ENCODE data around the gene CCDC187. TPM values are rescaled to one million over a fixed set of nuclear protein-coding genes. Genes with fewer than 3 reads are reported as not detected.

The CCDC187 gene
- polyA plus RNA-seq, 1 donor = 0.06 TPM

DNA sequence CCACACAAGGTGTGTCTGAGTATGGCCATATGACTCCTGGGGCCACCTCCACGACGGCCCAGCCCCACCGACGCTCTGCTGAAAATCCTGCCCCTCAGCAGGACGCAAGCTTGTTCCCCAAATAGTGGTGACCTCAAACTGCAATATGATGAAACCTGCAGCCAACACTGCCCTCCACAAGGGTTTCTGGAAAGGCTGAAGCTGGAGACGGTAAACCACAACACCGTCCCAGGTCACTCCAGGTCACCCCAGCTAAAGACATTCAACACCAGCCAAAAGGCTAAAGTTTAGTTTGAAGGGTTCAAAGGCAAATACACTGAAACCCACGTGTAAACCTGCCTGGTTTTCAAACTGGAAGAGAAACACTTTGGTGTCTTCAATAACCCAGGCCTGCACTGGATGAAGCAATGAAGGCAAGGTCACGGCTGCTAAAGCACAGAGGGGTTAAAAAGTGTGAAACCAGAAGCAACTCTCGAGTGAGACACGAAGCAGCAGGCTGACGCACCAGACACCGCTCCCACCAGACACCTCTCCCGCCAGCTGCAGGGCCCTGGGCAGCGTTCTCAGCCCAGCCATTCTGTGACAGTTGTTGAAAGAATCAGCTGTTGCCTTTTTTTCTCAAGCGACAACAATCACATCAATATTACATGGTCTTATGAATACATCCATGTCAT is 97.2 kb downstream of the CCDC187 start:
- no peak for DNase-seq (ENCODE audit: low read depth)

DNA sequence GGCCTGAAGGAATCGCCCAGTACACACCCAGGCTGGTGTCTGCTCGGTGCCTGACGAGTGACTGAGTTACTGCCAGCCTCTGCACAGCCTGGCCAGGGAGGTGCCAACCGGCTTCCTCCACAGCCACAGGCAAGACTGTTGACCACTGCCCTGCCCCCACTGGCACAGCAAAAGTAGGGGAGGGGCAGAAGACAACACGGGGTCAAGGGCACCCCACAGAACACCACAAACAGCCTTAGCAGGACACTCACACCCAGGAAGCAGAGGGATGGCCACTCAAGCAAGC is 98.2 kb downstream of the CCDC187 start:
- DNase-seq (ENCODE audit: low read depth) = no peak

DNA sequence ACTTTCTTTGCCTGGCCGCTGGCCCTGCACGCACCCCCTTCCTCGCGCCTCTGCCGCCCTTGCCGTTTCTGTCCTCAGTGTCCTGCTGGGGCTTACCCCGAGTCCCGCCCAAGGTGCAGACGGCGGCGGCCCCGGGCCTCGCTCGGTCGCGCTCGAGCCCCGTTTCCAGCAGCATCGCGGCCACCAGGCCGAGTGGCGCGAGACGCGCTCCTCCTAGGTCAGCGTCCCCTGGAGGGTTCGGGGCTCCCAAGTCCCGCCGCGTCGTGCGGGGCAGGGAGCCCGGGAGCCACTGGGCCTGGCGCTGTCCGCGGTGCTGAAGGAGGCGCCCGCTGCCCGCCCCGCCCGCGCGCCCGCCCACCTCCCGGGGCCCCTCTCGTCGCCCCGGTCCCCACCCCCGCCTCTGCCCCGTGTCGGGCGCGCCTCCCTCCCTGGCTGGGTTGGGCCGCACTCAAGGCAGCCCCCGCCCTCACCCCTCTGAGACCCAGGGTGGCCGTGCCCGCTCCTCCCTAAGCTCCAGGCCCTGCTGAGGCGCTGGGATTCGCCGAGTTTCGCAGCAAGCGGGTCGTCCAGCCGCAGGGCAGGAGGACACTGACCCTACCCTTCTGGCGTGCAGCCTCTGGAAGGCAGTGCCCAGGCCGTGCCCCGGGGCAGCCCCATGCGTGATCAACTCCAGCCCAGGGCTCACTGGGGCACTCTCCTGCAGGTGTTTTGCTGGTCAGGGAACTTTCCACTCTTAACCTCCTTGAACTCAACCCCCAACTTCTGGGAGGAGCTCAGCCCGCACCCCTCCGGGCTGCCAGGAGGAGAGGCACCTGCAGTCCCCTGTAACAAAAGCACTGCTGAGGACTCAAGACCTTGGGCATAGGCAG is 98.8 kb downstream of the CCDC187 start, which contains the start of gene LHX3:
LHX3 (minus strand) TSS at position 291 of the 869 bp plus-strand sequence; CDS start at position 175, 116 bp downstream.
- no peak for DNase-seq (ENCODE audit: low read depth)

DNA sequence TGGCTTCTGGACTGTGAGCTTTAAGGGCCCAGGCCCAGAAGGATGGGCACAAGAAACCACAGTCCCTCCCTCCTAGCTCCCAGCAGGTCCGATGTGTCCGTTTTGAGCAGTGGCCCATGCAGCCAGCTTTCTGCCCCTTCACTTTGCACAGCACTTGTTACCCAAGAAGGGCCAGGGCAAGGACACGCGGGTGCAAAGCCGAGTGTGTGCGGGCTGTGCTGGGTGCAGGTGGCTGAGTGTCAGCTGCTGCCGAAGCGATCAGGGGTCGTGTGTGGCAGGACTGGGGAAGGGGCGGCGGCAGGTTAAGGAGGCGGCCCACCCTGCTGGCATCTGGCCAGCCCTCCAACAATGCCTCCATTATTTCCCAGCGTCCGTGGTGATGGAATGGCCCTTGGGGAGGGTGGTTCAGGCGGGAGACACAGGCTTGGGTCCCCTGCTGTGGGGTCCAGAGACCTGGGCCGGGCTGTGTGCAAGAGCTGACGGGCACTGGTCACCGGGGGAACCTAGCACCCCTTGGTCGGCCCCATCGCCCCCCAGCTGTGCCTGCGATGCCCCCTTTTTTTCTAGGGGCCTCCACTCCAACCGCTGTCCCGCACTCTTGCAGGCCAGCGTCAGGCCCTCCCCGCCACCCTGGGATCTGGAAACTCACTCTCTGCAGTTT is 99.6 kb downstream of the CCDC187 start:
- no peak for DNase-seq (ENCODE audit: low read depth)

DNA sequence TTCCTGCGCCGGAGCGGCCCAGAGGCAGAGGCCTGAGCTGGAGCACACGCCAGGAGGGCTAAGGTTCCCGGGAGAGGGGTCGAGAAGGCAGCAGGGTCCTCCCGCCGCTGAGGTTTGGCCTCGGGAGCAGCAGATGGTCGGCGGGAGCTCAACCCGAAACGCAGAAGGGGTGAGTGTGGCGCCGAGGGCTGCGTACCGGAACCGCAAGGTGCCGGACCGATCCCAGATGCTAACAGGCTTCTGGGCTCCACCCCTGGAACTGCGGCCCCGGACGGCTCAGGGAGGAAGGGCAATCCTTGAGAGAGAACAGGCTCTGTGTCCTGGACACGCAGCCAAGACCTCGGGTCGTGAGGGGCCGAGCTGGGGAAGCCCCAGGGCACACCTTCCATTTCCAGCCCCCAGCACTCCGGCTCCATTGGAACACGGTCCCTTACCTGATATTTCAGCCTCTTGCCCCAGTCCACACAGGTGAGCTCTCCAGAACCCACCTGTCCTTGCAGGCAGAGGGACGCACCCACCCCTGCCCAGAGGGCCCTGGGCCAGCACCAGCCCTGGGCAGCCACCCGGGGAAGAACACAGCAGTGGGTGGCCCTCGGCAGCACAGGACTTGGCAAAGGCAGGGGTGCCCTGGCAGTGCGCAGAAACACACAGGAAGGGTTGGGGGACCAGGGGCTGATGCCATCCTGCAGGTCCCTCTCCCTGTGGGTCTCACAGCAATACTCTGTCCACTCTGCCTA is 100.3 kb downstream of the CCDC187 start:
- no peak for DNase-seq (ENCODE audit: low read depth)

DNA sequence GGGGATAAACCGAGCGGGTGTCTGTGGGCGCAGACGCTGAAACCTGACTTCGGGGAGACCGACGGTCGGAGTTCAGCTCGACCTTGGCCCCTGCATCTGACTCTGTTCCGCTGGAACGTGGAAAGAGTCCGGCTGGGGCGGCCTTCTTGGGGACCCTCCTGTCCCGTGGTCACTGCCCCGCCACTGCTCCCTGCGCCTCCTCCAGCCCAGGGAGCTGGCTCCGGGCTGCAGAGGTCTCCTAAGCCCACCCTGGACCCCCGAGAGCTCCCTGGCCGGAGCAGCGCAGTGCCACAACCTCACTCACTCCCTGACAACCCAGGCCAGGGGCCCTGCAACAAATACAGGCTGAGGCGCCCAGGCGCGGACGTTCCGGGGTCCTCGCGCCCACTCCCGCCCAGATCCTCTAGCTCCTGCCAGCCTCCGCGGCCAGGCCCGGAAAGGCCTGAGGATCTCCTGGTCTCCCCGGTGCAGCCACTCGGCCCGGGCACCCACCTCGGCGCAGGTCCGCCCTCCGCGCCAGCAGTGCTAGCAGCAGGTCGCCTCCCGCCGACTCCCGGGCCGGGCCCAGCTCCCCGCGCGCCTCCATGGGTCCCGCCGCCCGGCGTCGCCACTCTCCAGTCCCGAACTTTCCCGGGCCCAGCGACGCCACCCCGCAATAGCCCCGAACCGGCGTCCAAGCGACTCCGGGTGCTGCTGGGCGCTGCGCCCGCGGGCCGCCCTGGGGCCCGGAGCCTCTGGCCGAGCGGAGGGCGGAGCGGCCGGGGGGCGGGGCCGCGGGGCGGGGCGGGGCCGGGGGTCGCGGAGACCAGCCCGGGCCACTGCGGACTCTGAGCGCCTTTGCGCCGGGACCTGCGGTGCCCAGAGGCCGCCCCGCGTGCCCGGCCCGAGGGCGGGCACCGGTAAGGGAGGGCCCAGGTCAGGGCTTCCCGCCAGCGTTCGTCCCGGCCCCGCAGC is 101.2 kb downstream of the CCDC187 start:
- DNase-seq (ENCODE audit: low read depth) = no peak

DNA sequence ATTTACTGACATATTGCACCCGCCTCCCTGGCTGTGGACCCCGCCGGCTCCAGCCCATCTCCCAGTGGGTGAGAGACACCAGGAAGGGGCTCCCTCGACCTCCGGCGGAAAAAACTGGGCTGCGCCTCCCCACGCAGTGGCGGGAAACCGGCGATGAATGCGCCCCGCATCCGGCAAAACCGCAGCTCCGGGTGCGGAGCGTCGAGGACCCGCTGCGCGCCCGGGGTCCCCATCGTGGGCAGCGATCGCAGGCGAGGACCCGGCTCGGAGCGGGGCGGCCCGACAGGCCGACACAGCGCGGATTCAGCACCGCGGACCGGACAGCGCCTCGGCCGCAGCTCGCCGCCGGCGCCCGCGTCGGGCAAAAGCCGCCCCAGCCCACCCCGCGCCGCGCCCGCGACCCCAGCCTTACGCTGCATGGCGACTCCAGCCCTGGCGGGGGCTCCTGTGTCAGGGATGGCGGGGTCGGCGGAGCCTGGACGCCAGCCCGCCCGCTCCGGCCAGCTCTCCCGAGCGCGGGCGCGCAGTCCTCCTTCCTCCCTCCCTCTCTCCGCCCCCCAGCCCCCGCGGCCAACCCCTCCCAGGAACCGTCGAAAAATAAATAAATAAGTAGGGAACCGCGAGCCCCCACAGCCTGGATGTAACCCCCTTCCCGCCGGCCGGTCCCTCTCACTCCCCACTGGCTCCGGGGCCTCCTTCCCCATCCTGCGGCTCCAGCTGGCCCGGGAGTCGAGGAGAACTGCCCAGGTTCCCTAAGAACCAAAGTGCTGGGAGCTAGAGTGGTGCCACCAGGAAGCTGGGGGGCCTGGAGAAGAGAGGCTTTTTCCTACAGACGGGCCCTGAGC is 102.1 kb downstream of the CCDC187 start:
- no peak for DNase-seq (ENCODE audit: low read depth)

DNA sequence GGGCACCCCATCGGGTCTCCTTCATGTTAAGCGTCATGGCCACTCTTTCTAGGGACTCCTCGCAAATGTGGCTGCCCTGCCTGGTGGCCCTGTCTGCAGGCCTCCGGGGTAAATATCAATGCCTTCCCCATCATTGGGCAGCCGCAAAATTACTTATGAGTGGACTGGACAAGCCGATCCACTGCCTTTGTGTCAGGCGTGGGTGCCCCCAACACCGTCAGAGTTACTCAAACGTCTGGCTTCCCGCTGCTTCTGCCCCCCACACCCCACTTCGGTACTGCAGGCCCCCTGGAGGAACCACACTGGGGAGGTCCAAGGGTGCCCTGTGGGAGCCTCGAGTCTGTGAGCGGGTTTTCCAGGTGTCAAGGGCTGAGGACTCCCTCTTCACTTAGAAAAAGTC is 102.7 kb downstream of the CCDC187 start:
- DNase-seq (ENCODE audit: low read depth) = no peak

DNA sequence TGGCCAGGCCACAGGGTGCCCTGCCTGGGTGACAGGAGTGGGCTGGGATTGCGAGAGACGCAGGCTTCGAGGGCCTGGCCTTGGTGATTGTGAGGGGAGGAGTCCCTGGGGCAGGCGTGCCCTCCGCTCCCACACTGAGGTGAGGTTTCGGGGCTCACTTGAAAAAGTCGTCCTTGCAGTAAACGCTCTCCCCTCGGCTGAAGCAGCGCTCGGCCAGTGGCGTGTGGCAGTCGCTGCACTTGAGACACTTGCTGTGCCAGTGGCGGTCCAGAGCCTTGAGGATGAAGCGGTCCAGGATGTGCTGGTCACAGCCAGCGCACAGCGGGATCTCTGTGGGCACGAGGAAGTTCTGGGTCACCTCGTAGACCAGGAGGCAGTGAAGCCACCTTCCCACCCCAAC is 103.5 kb downstream of the CCDC187 start:
- DNase-seq (ENCODE audit: low read depth) = no peak

Other genes starting within 250 kb of the CCDC187 start
- 15.2 TPM for gene NACC2, start 208.8 kb downstream of the CCDC187 start, polyA plus RNA-seq (ENCODE audit: insufficient read length)
- gene TMEM250, start 185.2 kb downstream of the CCDC187 start, polyA plus RNA-seq (ENCODE audit: insufficient read length) = 21.1 TPM
- gene LHX3, start 99.0 kb downstream of the CCDC187 start, polyA plus RNA-seq (ENCODE audit: insufficient read length) = not detected
- gene QSOX2, start 58.3 kb downstream of the CCDC187 start, polyA plus RNA-seq (ENCODE audit: insufficient read length) = 6.6 TPM
- 26.0 TPM for gene GPSM1, start 23.4 kb upstream of the CCDC187 start, polyA plus RNA-seq (ENCODE audit: insufficient read length)
- gene DNLZ, start 59.6 kb upstream of the CCDC187 start, polyA plus RNA-seq (ENCODE audit: insufficient read length) = 7.4 TPM
- 0.82 TPM for gene CARD9, start 69.6 kb upstream of the CCDC187 start, polyA plus RNA-seq (ENCODE audit: insufficient read length)
- 5.4 TPM for gene SNAPC4, start 96.1 kb upstream of the CCDC187 start, polyA plus RNA-seq (ENCODE audit: insufficient read length)
- 29.3 TPM for gene ENTR1, start 106.5 kb upstream of the CCDC187 start, polyA plus RNA-seq (ENCODE audit: insufficient read length)
- gene PMPCA, start 106.6 kb upstream of the CCDC187 start, polyA plus RNA-seq (ENCODE audit: insufficient read length) = 35.3 TPM
- gene INPP5E, start 135.8 kb upstream of the CCDC187 start, polyA plus RNA-seq (ENCODE audit: insufficient read length) = 10.9 TPM
- 30.9 TPM for gene SEC16A, start 178.9 kb upstream of the CCDC187 start, polyA plus RNA-seq (ENCODE audit: insufficient read length)
- 24.8 TPM for gene NOTCH1, start 242.0 kb upstream of the CCDC187 start, polyA plus RNA-seq (ENCODE audit: insufficient read length)